GM18502 (cell line): ENCODE results near the gene GCC1.
A peak's percentile ranks its signal among the peaks of the same experiment; 100 is the strongest.
"Not testable (repeated sequence)": the region's sequence is repeated elsewhere in the genome, so short reads cannot be mapped to it uniquely, and the experiment has no call there.

Experiments used
- ATAC-seq: cut with Tn5 transposase; IDR thresholded peaks from one replicate; pipeline ENCODE4 v1.9.1; 2021; ENCODE audit warnings: mild to moderate bottlenecking; ENCODE audit not compliant: unreplicated experiment, poor library complexity

The GCC1 gene

DNA sequence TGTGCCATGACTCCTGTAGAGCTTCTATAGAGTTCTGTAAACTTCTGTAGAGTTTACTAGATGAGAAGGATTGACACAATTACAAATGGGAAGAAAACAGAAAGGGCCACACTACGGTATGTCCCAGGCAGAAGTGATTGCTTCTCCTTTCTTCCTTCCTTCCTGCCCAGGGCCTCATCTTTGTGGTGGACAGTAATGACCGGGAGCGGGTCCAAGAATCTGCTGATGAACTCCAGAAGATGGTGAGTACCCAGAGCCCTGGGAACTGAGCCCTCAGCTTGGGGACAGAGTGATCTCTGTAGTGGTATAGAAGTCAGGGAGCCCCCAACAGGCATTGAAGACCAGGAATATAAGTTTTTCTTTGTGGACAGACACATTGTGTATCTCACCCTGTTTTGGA is 4.5 kb upstream of the GCC1 start:
- no peak for ATAC-seq

DNA sequence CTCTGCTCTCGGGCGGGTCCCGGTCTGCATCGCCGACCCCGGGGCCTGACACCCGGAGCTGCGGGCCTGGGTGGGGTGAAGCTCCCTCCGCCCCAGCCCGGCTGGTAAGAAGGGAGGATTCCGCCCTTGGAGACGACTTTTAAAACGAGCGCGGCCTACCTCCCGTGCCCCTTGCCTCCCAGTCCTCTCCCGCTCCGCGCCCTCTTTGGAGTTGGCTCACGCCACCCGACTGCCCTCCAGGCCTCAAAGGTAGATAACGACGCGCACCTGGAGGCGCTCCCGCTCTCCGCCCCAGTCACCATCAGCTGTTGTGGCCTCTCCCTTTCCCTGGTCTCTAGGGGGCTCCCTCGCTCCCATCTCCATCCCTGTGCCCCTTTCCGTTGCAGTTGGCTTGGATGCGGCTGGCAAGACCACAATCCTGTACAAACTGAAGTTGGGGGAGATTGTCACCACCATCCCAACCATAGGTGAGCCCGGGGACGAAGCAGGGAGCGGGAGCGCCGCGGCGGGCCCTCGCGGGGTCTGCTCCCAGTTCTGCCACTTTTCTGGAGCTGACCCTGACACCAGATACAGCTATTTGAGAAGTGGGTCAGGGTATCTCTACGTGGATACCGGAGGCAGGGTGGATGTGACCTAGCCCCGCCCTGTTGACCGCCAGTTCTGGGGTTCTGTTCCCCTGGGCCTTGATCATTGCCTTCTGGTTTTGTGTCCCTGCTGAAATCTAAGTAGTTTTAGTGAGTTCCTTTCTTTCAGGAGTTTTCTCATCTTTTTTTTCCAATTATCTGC is 3.5 kb upstream of the GCC1 start:
- ATAC-seq, result peak; percentile 20

DNA sequence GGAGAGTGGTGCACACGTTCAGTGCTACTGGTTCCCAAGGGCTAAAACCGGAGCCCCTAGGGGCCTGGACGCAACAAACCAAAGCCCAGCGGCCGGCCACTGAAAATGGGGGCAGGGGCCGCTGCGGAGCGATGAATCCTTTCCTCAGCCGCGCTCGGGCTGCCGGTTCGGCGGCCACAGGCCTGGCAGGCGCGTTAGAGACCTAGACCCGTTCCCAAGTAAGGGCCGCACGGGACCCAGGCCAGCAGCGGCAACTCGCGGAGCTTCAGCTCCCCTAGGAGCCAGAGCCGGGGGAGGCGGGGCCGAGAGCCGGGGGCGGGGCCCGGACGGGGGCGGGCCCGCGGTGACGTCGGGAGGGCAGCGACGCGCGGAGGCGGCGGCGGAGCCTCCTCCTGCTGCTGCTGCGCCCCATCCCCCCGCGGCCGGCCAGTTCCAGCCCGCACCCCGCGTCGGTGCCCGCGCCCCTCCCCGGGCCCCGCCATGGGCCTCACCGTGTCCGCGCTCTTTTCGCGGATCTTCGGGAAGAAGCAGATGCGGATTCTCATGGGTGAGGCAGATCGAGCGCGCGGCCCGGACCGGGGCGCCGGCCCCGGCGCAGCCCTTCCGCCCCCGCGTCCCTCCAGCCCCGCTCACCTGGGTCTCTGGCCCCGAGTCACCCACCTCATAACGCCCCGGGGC is 2.8 kb upstream of the GCC1 start, which contains the start of gene ARF5:
ARF5 (plus strand) TSS at position 393 of the 678 bp plus-strand sequence; CDS start at position 481, 88 bp downstream.
- peak; percentile 73 for ATAC-seq

DNA sequence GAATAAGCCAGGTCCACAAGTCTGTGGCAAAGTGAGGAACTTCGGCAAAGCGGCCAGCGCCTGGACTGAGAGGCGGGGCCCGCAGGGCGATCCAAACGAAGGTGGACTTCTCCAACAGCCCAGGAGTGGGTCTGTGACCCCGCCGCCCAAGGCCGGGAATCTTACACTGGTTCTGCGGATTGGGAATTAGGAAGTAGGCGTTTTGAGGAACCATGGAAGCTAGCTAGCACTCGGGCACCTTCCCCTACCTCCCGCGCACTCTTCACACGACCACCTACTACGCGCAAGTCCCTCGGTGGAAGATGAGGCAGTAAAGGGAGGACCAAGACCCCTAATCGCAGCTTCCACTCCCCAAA is 2.2 kb upstream of the GCC1 start:
- no peak for ATAC-seq

DNA sequence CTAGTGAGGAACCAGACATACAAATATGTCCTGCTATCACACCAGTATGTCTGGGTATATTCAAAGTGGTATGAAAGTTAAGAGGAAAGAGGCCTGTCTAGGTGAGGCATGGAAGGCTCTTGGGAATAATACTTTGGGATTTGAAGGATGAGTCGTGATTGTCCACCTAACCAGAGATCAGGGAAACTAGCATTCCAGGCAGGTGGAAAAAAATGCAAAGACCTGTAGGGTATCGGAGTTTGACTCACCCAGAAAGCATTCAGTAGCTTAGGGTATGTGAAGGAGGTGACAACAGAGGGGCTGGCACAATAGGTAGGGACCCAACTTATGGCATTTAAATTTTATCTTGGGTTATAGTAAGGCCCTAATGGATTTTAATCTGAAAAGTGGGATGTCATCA is 950 bp upstream of the GCC1 start:
- ATAC-seq, result no peak

DNA sequence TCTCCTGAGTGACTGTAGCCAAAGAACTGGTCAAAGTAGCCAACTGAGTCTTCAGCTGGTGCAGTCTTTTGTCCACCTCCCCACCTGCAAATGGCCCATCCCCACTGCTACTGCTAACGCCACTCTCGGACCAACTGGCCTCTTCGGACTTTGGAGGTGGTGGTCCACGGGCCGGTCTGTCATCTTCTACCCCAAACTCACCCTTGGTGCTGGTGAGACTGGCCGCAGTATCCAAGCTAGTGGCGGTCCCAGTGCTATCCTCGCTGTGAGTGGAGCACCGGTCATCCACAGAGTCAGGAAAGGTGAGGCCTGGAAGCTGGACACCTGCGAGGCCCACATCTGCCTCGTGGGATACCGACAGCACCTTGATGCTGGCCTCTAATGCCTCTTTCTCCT is 750 bp downstream of the GCC1 start:
- ATAC-seq, result no peak

DNA sequence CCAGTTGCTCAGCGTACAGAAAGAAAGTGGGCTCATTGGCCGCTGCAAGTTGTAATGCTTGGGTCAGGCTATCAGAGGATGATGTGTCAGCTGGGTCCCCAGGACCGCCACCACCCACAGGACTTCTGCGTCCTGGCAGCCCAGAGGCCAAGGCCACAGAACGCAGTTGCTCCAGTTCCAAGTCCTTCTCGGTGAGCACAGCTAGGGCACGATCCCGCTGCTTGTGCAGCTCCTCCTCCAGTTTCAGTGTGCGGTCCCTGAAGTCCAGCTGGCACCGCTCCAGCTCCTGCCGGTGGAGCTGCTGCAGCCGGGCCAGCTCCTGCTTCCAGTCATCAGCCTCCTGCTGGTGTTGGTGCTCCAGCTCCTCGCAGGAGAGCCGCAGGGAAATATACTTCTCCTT is 3.0 kb downstream of the GCC1 start:
- ATAC-seq, result no peak

DNA sequence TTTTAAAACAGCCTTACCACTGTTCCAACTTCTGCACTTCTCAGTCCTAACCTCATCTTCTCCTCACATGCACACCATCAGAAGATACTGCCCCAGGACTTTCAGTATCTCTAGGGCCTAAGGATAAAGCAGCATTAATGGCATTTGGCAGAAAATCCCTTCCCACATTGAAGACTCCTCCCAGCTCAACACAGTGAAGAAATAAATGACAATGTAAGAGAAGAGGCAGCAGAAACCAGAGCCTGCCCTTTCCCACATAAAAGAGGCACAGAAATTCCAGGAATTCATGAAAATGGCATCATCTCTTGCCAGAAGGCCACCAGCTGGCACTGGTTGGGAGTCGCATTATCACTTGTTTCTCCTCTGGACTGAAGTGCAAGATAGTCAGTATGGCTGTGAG is 3.7 kb downstream of the GCC1 start:
- ATAC-seq, result no peak

DNA sequence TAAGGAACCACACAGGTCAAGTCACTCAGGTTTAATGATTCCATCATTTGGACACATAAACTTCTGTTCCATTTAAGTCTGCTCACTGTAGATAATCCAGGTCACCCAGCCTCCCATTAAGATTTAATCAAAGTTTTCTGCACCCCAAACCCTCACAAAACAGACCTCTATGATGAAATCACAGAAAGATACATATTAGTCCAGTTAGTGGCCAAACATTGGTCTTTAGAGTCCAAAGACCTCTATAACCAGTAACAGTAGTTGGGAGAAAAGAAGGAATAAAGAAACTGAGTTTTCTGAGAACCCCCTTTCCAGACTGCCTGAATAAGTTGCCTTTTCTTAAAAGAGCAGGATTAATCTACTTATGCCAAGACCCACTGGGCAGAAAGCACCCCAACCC is 4.8 kb downstream of the GCC1 start:
- no peak for ATAC-seq

DNA sequence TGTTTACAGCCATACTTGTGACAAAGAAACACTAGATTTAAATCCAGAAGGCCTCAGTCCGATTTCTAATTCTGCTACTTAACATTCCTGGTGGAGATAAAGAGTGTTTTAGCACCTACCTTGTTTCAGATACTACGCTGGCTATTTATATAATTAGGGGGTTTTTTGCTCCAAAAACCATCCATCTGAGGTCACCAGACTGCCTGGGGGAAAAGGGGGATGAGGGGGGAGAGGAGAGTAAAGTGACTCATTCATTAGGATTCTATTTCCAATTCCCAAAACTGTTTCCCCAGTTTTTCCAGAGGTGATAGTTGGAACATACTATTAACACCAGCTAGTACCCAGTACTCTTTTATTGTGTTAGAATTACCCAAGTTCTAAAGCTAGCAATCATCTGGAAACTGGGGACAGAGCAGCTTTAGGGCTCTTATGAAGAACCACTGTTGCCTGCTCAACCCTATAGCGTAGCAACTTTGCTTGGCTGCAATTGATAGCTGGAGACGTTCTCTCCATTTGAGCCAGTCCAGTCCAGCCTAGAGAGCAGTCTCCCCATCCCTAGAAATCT is 6.6 kb downstream of the GCC1 start:
- no peak for ATAC-seq

DNA sequence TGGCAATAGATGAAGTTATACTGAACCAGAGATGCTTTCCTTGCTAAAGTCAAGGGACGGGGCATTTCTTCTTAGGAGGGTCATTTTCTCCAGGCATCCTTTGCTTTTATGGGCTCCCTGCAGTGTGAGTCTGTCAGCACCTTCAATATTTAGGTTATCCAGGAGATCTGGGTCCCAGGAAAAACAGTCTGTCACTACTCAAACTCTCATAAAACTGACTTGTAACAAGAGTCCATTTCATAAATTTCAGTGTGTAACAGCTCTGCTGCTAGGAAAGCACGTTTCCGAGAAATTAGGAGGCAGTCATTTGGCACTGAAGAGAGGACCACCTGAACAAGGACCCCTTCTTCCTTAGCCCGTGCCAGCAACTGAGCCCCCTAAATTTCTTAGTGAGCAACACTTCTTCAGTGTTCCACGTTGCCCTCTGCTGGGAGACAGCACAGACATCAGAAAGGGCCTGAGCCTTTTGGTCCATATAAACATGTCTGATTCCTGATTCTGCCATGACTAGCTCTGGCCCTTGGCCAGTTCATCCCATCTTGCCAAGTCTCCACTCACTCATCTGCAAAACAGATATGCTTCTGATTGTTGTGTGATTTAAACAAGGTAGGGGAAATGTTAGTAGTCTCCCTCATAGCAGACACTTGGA is 7.2 kb downstream of the GCC1 start:
- no peak for ATAC-seq

DNA sequence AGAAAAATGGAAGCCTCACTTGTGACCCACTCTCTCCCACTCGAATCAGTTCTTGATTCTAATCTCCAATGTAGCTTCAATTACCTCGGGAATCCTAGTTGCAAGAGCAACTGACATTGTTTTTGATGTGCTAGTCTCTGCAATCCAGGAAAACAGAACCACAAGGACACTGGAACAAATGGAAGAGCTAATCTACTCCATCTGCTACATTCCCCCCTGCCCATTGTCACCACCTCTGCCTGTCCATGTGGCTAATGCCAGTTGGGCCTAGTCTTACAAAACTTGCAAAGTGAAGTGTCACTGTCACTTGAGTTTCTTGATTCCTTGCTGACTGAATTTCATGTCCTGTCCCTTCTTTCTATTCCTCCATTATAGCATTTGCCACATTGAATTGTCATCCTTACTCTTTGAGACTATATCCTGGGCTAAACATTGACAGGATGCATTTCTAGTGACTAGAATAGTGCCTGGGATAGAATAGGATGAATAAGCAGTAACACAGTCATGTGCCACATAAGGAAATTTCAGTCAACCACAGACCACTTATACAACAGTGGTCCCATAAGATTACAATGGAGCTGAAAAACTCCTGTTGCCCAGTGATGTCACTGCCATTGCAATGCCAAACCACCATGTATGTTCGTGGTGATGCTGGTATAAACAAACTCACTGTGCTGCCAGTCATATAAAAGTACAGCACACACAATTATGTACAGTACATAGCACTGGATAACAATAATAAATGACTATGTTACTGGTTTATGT is 13.5 kb downstream of the GCC1 start:
- no peak for ATAC-seq

DNA sequence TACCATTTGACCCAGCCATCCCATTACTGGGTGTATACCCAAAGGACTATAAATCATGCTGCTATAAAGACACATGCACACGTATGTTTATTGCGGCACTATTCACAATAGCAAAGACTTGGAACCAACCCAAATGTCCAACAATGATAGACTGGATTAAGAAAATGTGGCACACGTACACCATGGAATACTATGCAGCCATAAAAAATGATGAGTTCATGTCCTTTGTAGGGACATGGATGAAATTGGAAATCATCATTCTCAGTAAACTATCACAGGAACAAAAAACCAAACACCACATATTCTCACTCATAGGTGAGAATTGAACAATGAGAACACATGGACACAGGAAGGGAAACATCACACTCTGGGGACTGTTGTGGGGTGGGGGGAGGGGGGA is 17.4 kb downstream of the GCC1 start:
- not testable (repeated sequence) for ATAC-seq

DNA sequence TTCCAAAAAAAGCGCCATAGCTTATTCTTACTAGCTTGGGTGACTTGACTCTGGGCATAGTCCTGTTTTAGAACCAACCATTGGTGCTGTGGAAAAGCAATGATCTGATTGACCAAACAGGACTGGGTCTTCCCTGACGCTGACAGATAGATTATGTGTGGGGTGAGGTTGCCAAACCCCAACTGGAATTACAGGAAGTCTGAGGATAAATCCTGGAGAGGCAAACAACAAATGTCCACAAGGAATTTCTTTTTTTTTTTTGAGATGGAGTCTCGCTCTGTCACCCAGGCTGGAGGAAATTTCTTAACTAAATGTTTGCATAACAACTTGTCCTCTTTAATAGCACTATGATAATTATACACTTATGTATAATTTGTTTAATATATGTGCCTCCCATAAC is 19.2 kb downstream of the GCC1 start:
- no peak for ATAC-seq

DNA sequence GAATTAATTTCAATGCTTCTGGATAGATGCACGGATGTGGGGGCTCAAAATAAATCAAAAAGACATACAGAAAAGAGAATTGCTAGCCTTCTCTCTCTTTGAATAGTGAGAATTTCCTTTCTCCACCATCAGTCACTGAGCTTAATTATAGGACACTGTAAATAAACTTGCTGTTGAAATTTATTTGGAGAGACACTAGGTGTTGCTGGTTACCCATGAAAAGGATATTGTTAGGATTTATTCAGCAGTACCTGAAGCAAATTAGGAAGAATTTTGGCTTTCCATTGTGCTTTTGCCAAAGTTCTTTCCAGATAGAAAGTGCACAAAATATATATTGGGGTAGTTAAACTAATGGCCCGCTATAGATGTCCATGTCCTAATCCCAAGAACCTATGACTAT is 27.6 kb downstream of the GCC1 start:
- no peak for ATAC-seq

DNA sequence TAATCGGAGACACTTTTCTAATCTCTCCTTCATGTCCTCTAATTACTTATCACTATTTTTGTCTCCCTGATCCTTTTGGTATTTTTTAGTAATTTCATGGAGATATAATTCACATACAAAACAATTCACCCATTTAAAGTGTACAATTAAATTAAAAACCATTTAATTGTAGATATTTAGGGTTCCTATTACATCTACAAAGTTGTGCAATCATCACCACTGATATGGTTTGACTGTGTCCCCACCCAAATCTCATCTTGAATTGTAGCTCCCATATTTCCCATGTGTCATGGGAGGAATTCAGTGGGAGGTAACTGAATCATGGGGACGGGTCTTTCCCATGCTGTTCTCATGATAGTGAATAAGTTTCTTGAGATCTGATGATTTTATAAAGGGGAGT is 29.0 kb downstream of the GCC1 start:
- ATAC-seq, result no peak

DNA sequence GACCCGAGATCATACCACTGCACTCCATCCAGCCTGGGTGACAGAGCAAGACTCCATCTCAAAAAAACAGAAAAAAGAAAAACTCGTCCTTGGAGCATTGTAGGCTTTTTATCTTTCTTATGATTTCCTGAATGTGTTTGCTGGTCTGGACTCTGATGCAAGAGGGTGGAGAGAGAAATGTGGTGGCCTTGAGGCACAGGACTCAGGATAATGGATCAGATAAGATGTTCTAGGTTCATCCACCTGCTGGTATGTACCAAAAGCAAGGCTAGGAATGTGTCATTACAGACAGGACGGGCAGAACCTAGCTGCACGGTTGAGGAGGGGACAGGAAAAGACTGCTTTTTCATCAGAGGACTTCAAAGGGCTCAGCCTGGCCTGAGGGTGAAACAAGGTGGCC is 33.5 kb downstream of the GCC1 start:
- ATAC-seq, result no peak

DNA sequence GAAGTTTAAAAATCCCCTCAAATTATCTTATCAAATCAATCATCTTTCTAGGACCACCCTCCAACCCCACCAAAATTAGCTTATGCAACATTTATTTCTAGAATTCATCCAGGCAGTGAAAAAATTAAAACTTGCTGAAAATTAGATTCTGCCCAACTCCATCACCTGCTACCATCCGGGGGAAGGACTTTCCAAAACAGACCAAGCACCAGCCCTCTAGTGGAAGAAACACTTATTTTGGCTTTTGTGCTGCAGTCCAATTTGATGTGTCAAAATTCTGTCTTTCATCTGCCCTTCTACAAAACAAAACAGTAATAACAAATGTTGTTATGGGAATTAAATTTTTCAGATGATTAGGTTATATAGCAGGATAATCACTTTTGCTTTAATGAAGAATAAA is 35.1 kb downstream of the GCC1 start:
- ATAC-seq, result no peak

DNA sequence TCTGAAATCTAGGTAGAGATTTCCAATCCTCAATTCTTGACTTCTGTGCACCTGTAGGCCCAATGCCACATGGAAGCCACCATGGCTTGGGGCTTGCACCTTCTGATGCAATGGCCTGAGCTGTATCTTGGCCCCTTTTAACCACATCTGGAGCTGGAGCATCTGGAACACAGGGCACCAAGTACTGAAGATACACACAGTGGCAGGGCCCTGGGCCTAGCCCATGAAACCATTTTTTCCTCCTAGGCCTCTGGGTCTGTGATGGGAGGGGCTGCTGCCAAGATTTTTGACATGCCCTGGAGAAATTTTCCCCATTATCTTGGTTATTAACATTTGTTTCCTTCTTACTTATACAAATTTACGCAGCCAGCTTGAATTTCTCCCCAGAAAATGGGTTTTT is 39.1 kb downstream of the GCC1 start:
- no peak for ATAC-seq

DNA sequence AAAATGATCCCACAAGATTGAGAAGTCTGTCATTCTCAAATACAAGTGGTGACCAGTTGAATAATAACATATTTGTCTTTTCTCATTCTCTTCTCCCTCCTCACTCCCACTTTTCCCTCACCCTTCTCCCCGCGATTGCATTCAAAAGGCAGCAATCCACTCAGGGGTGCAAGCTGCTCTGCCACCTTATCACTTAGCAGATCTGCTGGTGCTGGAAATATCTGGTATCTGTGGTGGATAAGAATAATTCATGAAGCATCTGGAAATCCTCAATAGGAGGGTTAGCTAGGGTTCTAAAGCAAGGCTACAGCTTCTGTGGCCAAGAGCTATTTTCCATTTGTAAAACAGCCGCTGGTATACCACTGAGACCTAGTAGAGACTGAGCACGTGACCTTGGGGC is 43.8 kb downstream of the GCC1 start:
- no peak for ATAC-seq

DNA sequence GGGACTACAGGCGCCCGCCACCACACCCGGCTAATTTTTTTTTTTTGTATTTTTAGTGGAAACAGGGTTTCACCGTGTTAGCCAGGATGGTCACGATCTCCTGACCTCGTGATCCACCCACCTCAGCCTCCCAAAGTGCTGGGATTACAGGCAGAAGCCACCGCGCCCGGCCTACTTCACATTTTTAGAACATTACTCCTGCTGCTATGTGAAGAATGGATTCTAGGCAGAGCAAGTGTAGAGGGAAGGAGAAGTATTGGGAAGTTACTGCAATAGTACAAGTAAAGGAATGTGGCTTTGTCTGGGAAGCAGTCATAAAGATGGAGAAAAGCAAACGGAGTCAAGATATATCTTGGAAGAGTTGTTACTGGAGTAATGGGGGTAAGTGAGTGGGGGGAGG is 44.9 kb downstream of the GCC1 start:
- ATAC-seq, result not testable (repeated sequence)
